HAP-1 (cell line): ENCODE results near the gene MICALL1.
"Not testable (repeated sequence)": the region's sequence is repeated elsewhere in the genome, so short reads cannot be mapped to it uniquely, and the experiment has no call there.

Source experiments
- DNase-seq, 2 experiments: peaks; one replicate each; pipeline ENCODE4 v3.0.0-alpha.2; 2016 to 2020; ENCODE audit warnings: low spot score in 2 of 2
- H3K27me3 ChIP-seq: fragments of 250-450 bp; sonication (Bioruptor Pico); 2 replicates; pipeline ENCODE4 v1.5.1; 2020; ENCODE audit warnings: low read depth, mild to moderate bottlenecking, moderate library complexity
- H3K36me3 ChIP-seq: fragments of 250-450 bp; sonication (Bioruptor Pico); replicated peaks from 2 replicates; pipeline ENCODE4 v1.5.1; 2020; ENCODE audit warnings: mild to moderate bottlenecking
- H3K4me1 ChIP-seq: fragments of 250-450 bp; sonication (Bioruptor Pico); 2 replicates; pipeline ENCODE4 v1.5.1; 2020; ENCODE audit warnings: mild to moderate bottlenecking
- H3K4me3 ChIP-seq: fragments of 250-450 bp; sonication (Bioruptor Pico); 2 replicates; pipeline ENCODE4 v1.5.1; 2020; ENCODE audit warnings: mild to moderate bottlenecking, moderate library complexity
- H3K9me3 ChIP-seq: fragments of 250-450 bp; sonication (Bioruptor Pico); 2 replicates; pipeline ENCODE4 v1.5.1; 2020; ENCODE audit warnings: mild to moderate bottlenecking, moderate library complexity
- in situ Hi-C: fragments of 300-500 bp; cut with MboI; formaldehyde crosslinking; loops from 3 replicates; pipeline ENCODE4 v1.14.3; 2020; ENCODE audit warnings: low sequenced_read_pairs, inconsistent platforms, mixed read lengths

The MICALL1 gene

DNA sequence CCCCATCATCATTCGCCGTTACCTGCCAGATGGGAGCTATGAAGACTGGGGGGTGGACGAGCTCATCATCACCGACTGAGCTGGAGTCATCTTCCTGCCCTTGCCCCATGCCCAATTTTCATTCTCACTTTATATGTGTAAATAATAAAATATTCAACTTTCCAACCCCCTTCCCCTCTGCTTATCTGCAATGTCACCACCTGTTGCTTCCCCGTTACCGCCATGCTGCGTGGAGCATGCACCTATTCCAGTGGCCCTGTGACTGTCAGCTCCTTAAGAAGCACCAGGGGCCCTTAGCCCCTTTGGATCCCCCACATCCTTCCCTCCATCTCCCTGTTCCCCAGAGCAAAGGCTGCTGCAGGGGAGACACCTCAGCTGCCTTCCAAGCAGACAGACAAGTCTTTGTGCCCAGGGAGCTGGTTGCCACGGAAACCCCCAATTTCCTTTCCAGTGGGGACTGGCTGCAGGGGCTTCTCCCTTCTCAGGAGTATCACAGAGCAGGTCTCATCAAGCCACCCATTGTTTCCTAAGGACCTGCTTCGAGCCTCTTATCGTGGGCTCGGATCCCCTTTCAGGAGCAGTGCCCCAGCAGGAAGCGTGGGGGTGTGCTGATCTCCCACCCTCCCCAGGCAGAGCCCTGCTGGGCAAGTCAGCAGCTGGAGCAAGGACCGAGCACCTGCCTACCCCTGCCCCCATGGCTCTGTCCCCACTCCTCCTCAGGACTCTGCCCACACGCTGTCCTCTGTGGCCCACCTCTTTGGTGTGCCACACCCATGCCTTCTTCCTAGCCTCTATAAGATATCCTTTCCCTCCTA is 61.7 kb downstream of the MICALL1 start:
- no peaks in the 10 kb centered on the region for H3K9me3 ChIP-seq
- peaks cover 48% of the 10 kb centered on the region for H3K36me3 ChIP-seq
- in situ Hi-C loops: no loop called here
- H3K4me3 ChIP-seq: no peak overlapping the region
- H3K4me1 ChIP-seq: no peaks in the 10 kb centered on the region
- H3K27me3 ChIP-seq: no peaks in the 10 kb centered on the region
- DNase-seq: no peak

GRCh38 chr22:37968452-37969251 is 62.6 kb downstream of the MICALL1 start:
- in situ Hi-C loops: no loop called here
- Histone ChIP-seq H3K4me3 (no peak overlapping the region), H3K9me3 (no peaks in the 10 kb centered on the region), H3K36me3 (peaks cover 42% of the 10 kb centered on the region), H3K4me1 (no peaks in the 10 kb centered on the region), H3K27me3 (no peaks in the 10 kb centered on the region)
- no peak for DNase-seq

DNA sequence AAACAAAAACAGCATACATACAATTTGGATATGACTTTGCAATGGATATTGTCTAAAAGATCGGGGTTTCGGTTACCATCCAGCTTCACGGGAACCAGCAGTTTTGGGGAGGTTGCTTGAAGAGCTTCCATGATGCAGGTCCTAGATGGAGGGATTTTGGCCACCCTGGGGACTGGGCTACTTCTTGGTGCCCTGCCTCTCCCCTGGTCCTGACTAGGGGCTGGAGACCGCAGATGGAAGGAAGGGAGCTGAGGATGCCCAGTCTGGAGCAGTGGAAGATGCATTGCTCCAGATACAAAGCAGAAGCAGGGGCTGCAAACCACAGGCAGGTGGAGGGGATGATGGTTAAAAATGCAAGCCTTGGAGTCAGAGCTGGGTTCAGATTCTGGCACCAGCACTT is 64.8 kb downstream of the MICALL1 start:
- Histone ChIP-seq H3K27me3 (no peaks in the 10 kb centered on the region), H3K4me1 (no peaks in the 10 kb centered on the region), H3K9me3 (no peaks in the 10 kb centered on the region), H3K4me3 (no peak overlapping the region), H3K36me3 (peaks cover 29% of the 10 kb centered on the region)
- in situ Hi-C loops: no loop called here
- no peak for DNase-seq

GRCh38 chr22:37971475-37972434 is 65.7 kb downstream of the MICALL1 start:
- peaks cover 20% of the 10 kb centered on the region for H3K36me3 ChIP-seq
- no peaks in the 10 kb centered on the region for H3K27me3 ChIP-seq
- H3K4me3 ChIP-seq: no peak overlapping the region
- no peaks in the 10 kb centered on the region for H3K9me3 ChIP-seq
- no peak for DNase-seq
- H3K4me1 ChIP-seq: no peaks in the 10 kb centered on the region
- in situ Hi-C loops: no loop called here

DNA sequence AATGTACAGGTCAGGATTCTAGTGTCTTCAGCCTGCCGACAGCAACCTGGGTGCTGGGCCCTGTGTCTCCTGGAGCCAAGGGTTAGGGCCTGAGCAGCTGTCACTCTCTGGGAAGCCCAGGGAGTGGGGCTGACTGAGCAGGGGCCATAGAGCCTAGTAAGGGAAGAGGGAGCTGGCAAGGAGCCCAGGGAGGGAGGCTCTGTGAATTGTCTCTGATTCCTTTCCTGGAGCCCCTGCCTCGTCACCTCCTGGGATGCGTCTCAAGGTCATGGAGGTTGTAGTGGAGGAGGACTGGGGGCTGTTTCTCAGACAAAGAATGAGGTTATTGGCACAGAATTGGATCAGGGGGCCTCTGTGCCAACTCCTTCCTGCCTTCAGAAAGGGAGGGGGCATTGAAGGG is 66.4 kb downstream of the MICALL1 start:
- in situ Hi-C loops: no loop called here
- no peak overlapping the region for H3K4me3 ChIP-seq
- H3K27me3 ChIP-seq: no peaks in the 10 kb centered on the region
- no peaks in the 10 kb centered on the region for H3K4me1 ChIP-seq
- H3K36me3 ChIP-seq: peaks cover 12% of the 10 kb centered on the region
- H3K9me3 ChIP-seq: no peaks in the 10 kb centered on the region
- DNase-seq: no peak

- in situ Hi-C loops: no loop called here
- H3K4me3 ChIP-seq: no peak overlapping the region
- H3K27me3 ChIP-seq: no peaks in the 10 kb centered on the region
- no peaks in the 10 kb centered on the region for H3K9me3 ChIP-seq
- H3K36me3 ChIP-seq: peaks cover 3% of the 10 kb centered on the region; the same call in 1 of the 2 replicates
- H3K4me1 ChIP-seq: no peaks in the 10 kb centered on the region
- DNase-seq: no peak
Measured at GRCh38 chr22:37973271-37974170, 67.4 kb downstream of the MICALL1 start.

DNA sequence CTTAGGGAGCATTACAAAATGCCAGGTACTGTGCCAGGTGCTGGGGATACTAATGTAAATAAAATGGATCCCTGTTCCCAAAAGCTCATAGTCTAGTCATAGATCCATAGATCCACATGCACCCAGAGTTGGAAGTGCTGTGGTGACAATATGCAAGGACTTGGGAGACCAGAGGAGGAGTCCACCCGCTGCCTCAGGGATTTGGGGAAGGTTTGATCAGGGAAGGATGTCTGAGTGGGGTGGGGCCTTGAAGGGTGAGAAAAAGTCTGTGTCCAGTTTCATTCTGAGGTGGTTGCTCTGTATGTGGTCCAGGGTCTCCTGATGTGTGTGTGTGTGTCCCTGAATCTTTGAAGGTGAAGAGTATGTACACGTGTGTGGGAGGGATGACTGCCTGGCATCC is 69.1 kb downstream of the MICALL1 start:
- in situ Hi-C loops: no loop called here
- no peaks in the 10 kb centered on the region for H3K27me3 ChIP-seq
- H3K4me3 ChIP-seq: no peak overlapping the region
- no peaks in the 10 kb centered on the region for H3K36me3 ChIP-seq
- no peak for DNase-seq
- H3K9me3 ChIP-seq: no peaks in the 10 kb centered on the region
- no peaks in the 10 kb centered on the region for H3K4me1 ChIP-seq

DNA sequence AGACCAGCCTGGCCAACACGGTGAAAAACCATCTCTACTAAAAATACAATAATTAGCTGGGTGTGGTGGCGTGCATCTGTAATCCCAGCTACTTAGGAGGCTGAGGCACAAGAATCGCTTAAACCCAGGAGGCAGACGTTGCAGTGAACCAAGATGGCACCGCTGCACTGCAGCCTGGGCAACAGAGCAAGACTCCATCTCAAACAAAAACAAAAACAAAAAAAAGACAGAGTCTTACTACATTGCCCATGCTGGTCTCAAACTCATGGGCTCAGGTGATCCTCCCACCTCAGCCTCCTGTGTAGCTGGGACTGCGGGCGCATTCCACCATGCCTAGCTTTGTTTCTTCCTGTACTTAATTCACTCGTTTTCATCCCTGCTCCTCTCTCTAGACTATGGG is 69.9 kb downstream of the MICALL1 start:
- H3K36me3 ChIP-seq, DNase-seq, in situ Hi-C loops, H3K4me3 ChIP-seq, H3K4me1 ChIP-seq, H3K27me3 ChIP-seq, H3K9me3 ChIP-seq: not testable (repeated sequence)

- H3K27me3 ChIP-seq: no peaks in the 10 kb centered on the region
- in situ Hi-C loops: no loop called here
- no peaks in the 10 kb centered on the region for H3K36me3 ChIP-seq
- H3K9me3 ChIP-seq: no peaks in the 10 kb centered on the region
- no peaks in the 10 kb centered on the region for H3K4me1 ChIP-seq
- no peak for DNase-seq
- no peak overlapping the region for H3K4me3 ChIP-seq
Measured at GRCh38 chr22:37976547-37976946, 70.5 kb downstream of the MICALL1 start.

GRCh38 chr22:37979782-37980181 is 73.7 kb downstream of the MICALL1 start:
- no peaks in the 10 kb centered on the region for H3K36me3 ChIP-seq
- DNase-seq: no peak
- H3K4me1 ChIP-seq: no peaks in the 10 kb centered on the region
- H3K27me3 ChIP-seq: no peaks in the 10 kb centered on the region
- no peak overlapping the region for H3K4me3 ChIP-seq
- in situ Hi-C loops: no loop called here
- H3K9me3 ChIP-seq: no peaks in the 10 kb centered on the region

DNA sequence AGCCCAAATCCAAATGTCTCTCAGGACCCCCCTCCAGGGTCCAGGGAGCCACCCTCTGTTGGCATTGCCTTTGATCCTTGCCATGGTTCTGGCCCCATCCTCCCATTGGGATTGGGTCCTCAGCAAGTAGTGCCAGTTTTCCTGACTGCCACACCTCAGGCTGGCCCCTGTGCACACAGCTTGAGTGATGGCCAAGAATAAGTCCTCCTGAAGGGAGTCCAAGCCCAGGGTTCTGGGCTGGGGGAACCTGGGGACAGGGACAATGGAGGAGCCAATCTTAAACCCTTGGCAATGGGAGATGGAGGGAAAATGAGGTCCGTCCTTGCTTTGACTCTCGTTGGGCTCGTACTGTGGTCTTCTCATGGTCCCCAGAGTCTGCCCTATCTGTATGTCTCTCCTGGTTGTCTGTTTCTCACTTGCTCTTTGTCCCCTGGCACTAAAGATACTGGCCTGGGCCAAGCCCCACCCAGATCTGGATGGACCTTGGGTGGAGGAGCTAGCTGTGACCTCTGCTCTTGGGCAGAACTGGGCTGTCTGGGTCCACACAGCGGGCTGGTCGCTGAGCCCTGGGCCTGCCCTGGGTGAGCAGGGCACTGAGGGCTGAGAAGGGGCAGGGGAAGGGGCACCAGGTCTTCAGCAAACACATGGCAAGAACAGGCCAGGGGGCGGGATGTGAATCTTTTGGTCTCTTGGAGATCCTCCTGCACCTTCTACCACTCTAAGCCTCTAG is 75.3 kb downstream of the MICALL1 start:
- no peak overlapping the region for H3K4me3 ChIP-seq
- H3K9me3 ChIP-seq: no peaks in the 10 kb centered on the region
- DNase-seq: no peak
- in situ Hi-C loops: no loop called here
- H3K36me3 ChIP-seq: no peaks in the 10 kb centered on the region
- H3K4me1 ChIP-seq: no peaks in the 10 kb centered on the region
- no peaks in the 10 kb centered on the region for H3K27me3 ChIP-seq

DNA sequence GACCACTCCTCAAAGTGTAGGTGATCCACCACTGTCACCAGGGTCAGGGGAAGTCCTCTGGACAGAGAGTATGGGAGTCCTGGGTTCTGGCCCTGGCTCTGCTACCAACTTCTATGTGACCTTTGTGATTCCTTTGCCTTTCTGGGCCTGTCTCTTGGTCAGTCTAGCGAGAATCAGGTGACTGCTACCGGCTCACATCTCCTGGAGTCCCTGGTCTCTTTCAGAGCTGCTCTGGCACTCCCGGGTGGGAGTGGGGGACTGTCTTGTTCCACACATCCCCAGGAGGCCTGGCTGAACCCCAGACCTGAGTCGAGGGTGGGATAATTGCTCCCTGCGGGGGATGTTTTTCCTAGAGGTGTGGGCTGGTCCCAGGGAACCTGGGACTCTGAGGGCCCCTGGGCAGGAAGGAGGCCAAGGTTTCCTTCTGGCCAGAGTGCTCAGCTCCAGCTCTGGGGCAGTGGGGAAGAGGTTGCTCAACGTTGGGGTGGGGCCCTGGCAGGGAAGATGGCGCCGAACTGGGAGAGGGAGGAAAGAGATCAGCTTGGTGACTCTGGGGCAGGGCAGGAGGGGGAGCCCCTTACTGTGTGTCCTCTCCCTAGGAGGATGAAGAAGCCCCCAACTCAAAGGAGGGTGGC is 76.2 kb downstream of the MICALL1 start:
- no peaks in the 10 kb centered on the region for H3K9me3 ChIP-seq
- no peak for DNase-seq
- no peak overlapping the region for H3K4me3 ChIP-seq
- H3K4me1 ChIP-seq: no peaks in the 10 kb centered on the region
- H3K36me3 ChIP-seq: no peaks in the 10 kb centered on the region
- no peaks in the 10 kb centered on the region for H3K27me3 ChIP-seq
- in situ Hi-C loops: no loop called here
